Measurements from ENCODE around the gene ALPK3.

The ALPK3 gene

GRCh38 chr15:84880822-84881519 is 63.8 kb downstream of the ALPK3 start:
- Histone ChIP-seq H3K9me3 (ENCODE audit: control insufficient read depth in 2 of 2, low read length in 2 of 2) (no peaks in the 10 kb centered on the region), H3K27ac (ENCODE audit: low read depth in 2 of 2, low read length in 2 of 2) (no peak overlapping the region), H3K9ac (ENCODE audit: low read depth in 1 of 2, low read length in 2 of 2) (no peak overlapping the region), H3K27me3 (ENCODE audit: control insufficient read depth in 2 of 2, insufficient read depth in 2 of 2, low read length in 2 of 2) (no peaks in the 10 kb centered on the region), H3K4me1 (ENCODE audit: control insufficient read depth in 2 of 2, insufficient read depth in 2 of 2, low read length in 2 of 2) (no peaks in the 10 kb centered on the region), H3K4me3 (ENCODE audit: low read length in 2 of 2) (no peak overlapping the region), H3K36me3 (ENCODE audit: control insufficient read depth in 2 of 2, insufficient read depth in 2 of 2, low read length in 2 of 2) (no peaks in the 10 kb centered on the region)

- Histone ChIP-seq H3K4me1 (ENCODE audit: control insufficient read depth in 2 of 2, insufficient read depth in 2 of 2, low read length in 2 of 2) (no peaks in the 10 kb centered on the region), H3K9ac (ENCODE audit: low read depth in 1 of 2, low read length in 2 of 2) (no peak overlapping the region), H3K4me3 (ENCODE audit: low read length in 2 of 2) (no peak overlapping the region), H3K9me3 (ENCODE audit: control insufficient read depth in 2 of 2, low read length in 2 of 2) (no peaks in the 10 kb centered on the region), H3K36me3 (ENCODE audit: control insufficient read depth in 2 of 2, insufficient read depth in 2 of 2, low read length in 2 of 2) (no peaks in the 10 kb centered on the region), H3K27ac (ENCODE audit: low read depth in 2 of 2, low read length in 2 of 2) (no peak overlapping the region), H3K27me3 (ENCODE audit: control insufficient read depth in 2 of 2, insufficient read depth in 2 of 2, low read length in 2 of 2) (no peaks in the 10 kb centered on the region)
Measured at GRCh38 chr15:84881520-84881830, 64.3 kb downstream of the ALPK3 start.

GRCh38 chr15:84883466-84883865 is 66.3 kb downstream of the ALPK3 start:
- no peak overlapping the region for H3K9ac ChIP-seq (ENCODE audit: low read depth in 1 of 2, low read length in 2 of 2)
- H3K27ac ChIP-seq (ENCODE audit: low read depth in 2 of 2, low read length in 2 of 2), result no peak overlapping the region
- H3K4me3 ChIP-seq (ENCODE audit: low read length in 2 of 2), result no peak overlapping the region
- H3K9me3 ChIP-seq (ENCODE audit: control insufficient read depth in 2 of 2, low read length in 2 of 2), result no peaks in the 10 kb centered on the region
- H3K36me3 ChIP-seq (ENCODE audit: control insufficient read depth in 2 of 2, insufficient read depth in 2 of 2, low read length in 2 of 2), result no peaks in the 10 kb centered on the region
- H3K4me1 ChIP-seq (ENCODE audit: control insufficient read depth in 2 of 2, insufficient read depth in 2 of 2, low read length in 2 of 2), result no peaks in the 10 kb centered on the region
- H3K27me3 ChIP-seq (ENCODE audit: control insufficient read depth in 2 of 2, insufficient read depth in 2 of 2, low read length in 2 of 2), result no peaks in the 10 kb centered on the region

GRCh38 chr15:84883916-84884781 is 67.0 kb downstream of the ALPK3 start, which contains the start of gene SLC28A1:
SLC28A1 (plus strand) TSS chr15:84884662; CDS start chr15:84887761, 3,099 bp downstream.
- Histone ChIP-seq H3K9me3 (ENCODE audit: control insufficient read depth in 2 of 2, low read length in 2 of 2) (no peaks in the 10 kb centered on the region), H3K4me3 (ENCODE audit: low read length in 2 of 2) (no peak within 1 kb of the TSS), H3K9ac (ENCODE audit: low read depth in 1 of 2, low read length in 2 of 2) (no peak within 1 kb of the TSS)

GRCh38 chr15:84885801-84886200 is 68.6 kb downstream of the ALPK3 start:
- Histone ChIP-seq H3K27ac (ENCODE audit: low read depth in 2 of 2, low read length in 2 of 2) (no peak overlapping the region), H3K9ac (ENCODE audit: low read depth in 1 of 2, low read length in 2 of 2) (no peak overlapping the region)

More at GRCh38 chr15:84883916-84884781, 67.0 kb downstream of the ALPK3 start, which contains the start of gene SLC28A1:
- Histone ChIP-seq H3K27me3 (ENCODE audit: control insufficient read depth in 2 of 2, insufficient read depth in 2 of 2, low read length in 2 of 2) (no peaks in the 10 kb centered on the region), H3K27ac (ENCODE audit: low read depth in 2 of 2, low read length in 2 of 2) (no peak within 1 kb of the TSS), H3K36me3 (ENCODE audit: control insufficient read depth in 2 of 2, insufficient read depth in 2 of 2, low read length in 2 of 2) (no peaks in the 10 kb centered on the region), H3K4me1 (ENCODE audit: control insufficient read depth in 2 of 2, insufficient read depth in 2 of 2, low read length in 2 of 2) (no peaks in the 10 kb centered on the region)

GRCh38 chr15:84886211-84886983 is 69.2 kb downstream of the ALPK3 start:
- Histone ChIP-seq H3K9ac (ENCODE audit: low read depth in 1 of 2, low read length in 2 of 2) (no peak overlapping the region), H3K27me3 (ENCODE audit: control insufficient read depth in 2 of 2, insufficient read depth in 2 of 2, low read length in 2 of 2) (no peaks in the 10 kb centered on the region), H3K4me3 (ENCODE audit: low read length in 2 of 2) (no peak overlapping the region), H3K27ac (ENCODE audit: low read depth in 2 of 2, low read length in 2 of 2) (no peak overlapping the region), H3K4me1 (ENCODE audit: control insufficient read depth in 2 of 2, insufficient read depth in 2 of 2, low read length in 2 of 2) (no peaks in the 10 kb centered on the region), H3K9me3 (ENCODE audit: control insufficient read depth in 2 of 2, low read length in 2 of 2) (no peaks in the 10 kb centered on the region), H3K36me3 (ENCODE audit: control insufficient read depth in 2 of 2, insufficient read depth in 2 of 2, low read length in 2 of 2) (no peaks in the 10 kb centered on the region)

More at GRCh38 chr15:84885801-84886200, 68.6 kb downstream of the ALPK3 start:
- no peaks in the 10 kb centered on the region for H3K27me3 ChIP-seq (ENCODE audit: control insufficient read depth in 2 of 2, insufficient read depth in 2 of 2, low read length in 2 of 2)
- no peaks in the 10 kb centered on the region for H3K9me3 ChIP-seq (ENCODE audit: control insufficient read depth in 2 of 2, low read length in 2 of 2)
- H3K4me1 ChIP-seq (ENCODE audit: control insufficient read depth in 2 of 2, insufficient read depth in 2 of 2, low read length in 2 of 2), result no peaks in the 10 kb centered on the region
- no peak overlapping the region for H3K4me3 ChIP-seq (ENCODE audit: low read length in 2 of 2)
- no peaks in the 10 kb centered on the region for H3K36me3 ChIP-seq (ENCODE audit: control insufficient read depth in 2 of 2, insufficient read depth in 2 of 2, low read length in 2 of 2)

GRCh38 chr15:84886984-84887299 is 69.8 kb downstream of the ALPK3 start:
- H3K4me3 ChIP-seq (ENCODE audit: low read length in 2 of 2), result no peak overlapping the region
- no peaks in the 10 kb centered on the region for H3K27me3 ChIP-seq (ENCODE audit: control insufficient read depth in 2 of 2, insufficient read depth in 2 of 2, low read length in 2 of 2)
- no peak overlapping the region for H3K27ac ChIP-seq (ENCODE audit: low read depth in 2 of 2, low read length in 2 of 2)
- no peak overlapping the region for H3K9ac ChIP-seq (ENCODE audit: low read depth in 1 of 2, low read length in 2 of 2)
- H3K4me1 ChIP-seq (ENCODE audit: control insufficient read depth in 2 of 2, insufficient read depth in 2 of 2, low read length in 2 of 2), result no peaks in the 10 kb centered on the region
- H3K36me3 ChIP-seq (ENCODE audit: control insufficient read depth in 2 of 2, insufficient read depth in 2 of 2, low read length in 2 of 2), result no peaks in the 10 kb centered on the region
- H3K9me3 ChIP-seq (ENCODE audit: control insufficient read depth in 2 of 2, low read length in 2 of 2), result no peaks in the 10 kb centered on the region

GRCh38 chr15:84887938-84888337 is 70.8 kb downstream of the ALPK3 start:
- H3K4me1 ChIP-seq (ENCODE audit: control insufficient read depth in 2 of 2, insufficient read depth in 2 of 2, low read length in 2 of 2), result no peaks in the 10 kb centered on the region
- no peaks in the 10 kb centered on the region for H3K36me3 ChIP-seq (ENCODE audit: control insufficient read depth in 2 of 2, insufficient read depth in 2 of 2, low read length in 2 of 2)
- H3K9ac ChIP-seq (ENCODE audit: low read depth in 1 of 2, low read length in 2 of 2), result no peak overlapping the region
- no peaks in the 10 kb centered on the region for H3K27me3 ChIP-seq (ENCODE audit: control insufficient read depth in 2 of 2, insufficient read depth in 2 of 2, low read length in 2 of 2)
- H3K4me3 ChIP-seq (ENCODE audit: low read length in 2 of 2), result no peak overlapping the region
- no peaks in the 10 kb centered on the region for H3K9me3 ChIP-seq (ENCODE audit: control insufficient read depth in 2 of 2, low read length in 2 of 2)
- no peak overlapping the region for H3K27ac ChIP-seq (ENCODE audit: low read depth in 2 of 2, low read length in 2 of 2)

- no peaks in the 10 kb centered on the region for H3K4me1 ChIP-seq (ENCODE audit: control insufficient read depth in 2 of 2, insufficient read depth in 2 of 2, low read length in 2 of 2)
- H3K36me3 ChIP-seq (ENCODE audit: control insufficient read depth in 2 of 2, insufficient read depth in 2 of 2, low read length in 2 of 2), result no peaks in the 10 kb centered on the region
- H3K9ac ChIP-seq (ENCODE audit: low read depth in 1 of 2, low read length in 2 of 2), result no peak overlapping the region
- no peak overlapping the region for H3K4me3 ChIP-seq (ENCODE audit: low read length in 2 of 2)
- H3K27me3 ChIP-seq (ENCODE audit: control insufficient read depth in 2 of 2, insufficient read depth in 2 of 2, low read length in 2 of 2), result no peaks in the 10 kb centered on the region
- H3K9me3 ChIP-seq (ENCODE audit: control insufficient read depth in 2 of 2, low read length in 2 of 2), result no peaks in the 10 kb centered on the region
- no peak overlapping the region for H3K27ac ChIP-seq (ENCODE audit: low read depth in 2 of 2, low read length in 2 of 2)
Measured at GRCh38 chr15:84888639-84889038, 71.5 kb downstream of the ALPK3 start.

Measured in mucosa of rectum (tissue), 2 donors.